Activated CD8-positive, alpha-beta T cell treated with anti-CD3 and anti-CD28 coated beads for 36 hours (primary cell): ENCODE results near the gene ATG2B. TPM values are rescaled to one million over a fixed set of nuclear protein-coding genes. Genes with fewer than 3 reads are reported as not detected.

ENCODE experiments used
- ATAC-seq: fragments of 200-7000 bp; cut with Tn5 transposase; one replicate; pipeline ENCODE4 v1.10.0; 2021; ENCODE audit warnings: mild to moderate bottlenecking, moderate library complexity
- CTCF ChIA-PET: fragments of 350-600 bp; sonication (Branson Sonifier 250); formaldehyde crosslinking; loops from one replicate; lab custom pipeline; 2021; ENCODE audit warnings: antibody characterized with exemption; lab: Charles Lee
- POLR2A ChIA-PET: fragments of 350-600 bp; sonication (Branson Sonifier 250); formaldehyde crosslinking; loops from one replicate; lab custom pipeline; 2021; ENCODE audit warnings: antibody characterized with exemption; lab: Charles Lee
- DNase-seq: peaks from one replicate; pipeline ENCODE4 v3.0.0-alpha.2; 2020
- H3K27ac Mint-ChIP-seq: one replicate; pipeline ENCODE4 v1.8.0; 2021; ENCODE audit warnings: mild to moderate bottlenecking, mixed read lengths
- H3K27me3 Mint-ChIP-seq: one replicate; pipeline ENCODE4 v1.8.0; 2021; ENCODE audit warnings: mixed read lengths
- H3K36me3 Mint-ChIP-seq: one replicate; pipeline ENCODE4 v1.8.0; 2021; ENCODE audit warnings: low read depth, mixed read lengths
- H3K4me1 Mint-ChIP-seq: one replicate; pipeline ENCODE4 v1.8.0; 2021; ENCODE audit warnings: low read depth, mixed read lengths
- H3K4me3 Mint-ChIP-seq: one replicate; pipeline ENCODE4 v1.8.0; 2021; ENCODE audit warnings: mild to moderate bottlenecking, moderate library complexity, mixed read lengths
- H3K9me3 Mint-ChIP-seq: one replicate; pipeline ENCODE4 v1.8.0; 2021; ENCODE audit warnings: mixed read lengths
- CTCF ChIP-seq: fragments of 200-600 bp; IDR thresholded peaks from one replicate; pipeline ENCODE4 v1.8.0; 2022; ENCODE audit warnings: antibody characterized with exemption, mild to moderate bottlenecking
- intact Hi-C: fragments of 100-400 bp; cut with micrococcal nuclease; formaldehyde crosslinking; loops from one replicate; pipeline ENCODE4 v1.10.0; 2022
- total RNA-seq, 2 experiments: library from RNA; stranded (reverse); gene quantifications; one replicate each; pipeline ENCODE4 v1.2.3, GENCODE V29; 2021

Gene ATG2B
- total RNA-seq, 2 experiments from 2014 or later: 12.9 to 13.3 TPM

GRCh38 chr14:96398921-96399320 lies 35.8 kb upstream of the ATG2B start:
- H3K27ac Mint-ChIP-seq: no peak overlapping the region
- no peaks in the 10 kb centered on the region for H3K9me3 Mint-ChIP-seq
- no peaks in the 10 kb centered on the region for H3K36me3 Mint-ChIP-seq
- DNase-seq: no peak
- ATAC-seq: no peak
- intact Hi-C loops: no loop called here
- H3K4me1 Mint-ChIP-seq: no peaks in the 10 kb centered on the region
- peaks cover 3% of the 10 kb centered on the region for H3K27me3 Mint-ChIP-seq
- H3K4me3 Mint-ChIP-seq: no peak overlapping the region
- POLR2A ChIA-PET: no interaction called here
- CTCF ChIA-PET: no interaction called here
- TF ChIP-seq CTCF: no peak

GRCh38 chr14:96398432-96398831 lies 35.3 kb upstream of the ATG2B start:
- H3K27me3 Mint-ChIP-seq: peaks cover 3% of the 10 kb centered on the region
- H3K9me3 Mint-ChIP-seq: no peaks in the 10 kb centered on the region
- H3K36me3 Mint-ChIP-seq: no peaks in the 10 kb centered on the region
- no peak overlapping the region for H3K4me3 Mint-ChIP-seq
- DNase-seq (no peak), ATAC-seq (no peak)
- CTCF ChIA-PET: no interaction called here
- no peaks in the 10 kb centered on the region for H3K4me1 Mint-ChIP-seq
- H3K27ac Mint-ChIP-seq: no peak overlapping the region
- no peak for TF ChIP-seq CTCF
- intact Hi-C loops: no loop called here
- POLR2A ChIA-PET: no interaction called here

- Mint-ChIP-seq H3K4me1 (peaks cover 6% of the 10 kb centered on the region), H3K27ac (no peak overlapping the region), H3K9me3 (no peaks in the 10 kb centered on the region), H3K36me3 (no peaks in the 10 kb centered on the region), H3K4me3 (no peak overlapping the region), H3K27me3 (peaks cover 9% of the 10 kb centered on the region)
- ATAC-seq (no peak), DNase-seq (no peak)
- CTCF ChIA-PET: no interaction called here
- TF ChIP-seq CTCF: no peak
- intact Hi-C loops: no loop called here
- POLR2A ChIA-PET: no interaction called here
These were observed 31.1 kb upstream of the ATG2B start for GRCh38 chr14:96394047-96394815.

GRCh38 chr14:96393071-96393691 lies 30.0 kb upstream of the ATG2B start:
- no peak for DNase-seq
- Mint-ChIP-seq H3K4me3 (peak overlapping the region; percentile 89), H3K4me1 (peaks cover 6% of the 10 kb centered on the region), H3K36me3 (no peaks in the 10 kb centered on the region), H3K9me3 (no peaks in the 10 kb centered on the region), H3K27me3 (peaks cover 9% of the 10 kb centered on the region), H3K27ac (no peak overlapping the region)
- no peak for ATAC-seq
- POLR2A ChIA-PET: interaction anchor here (3.2 kb wide), 1 partner anchor 30 kb away, joined by 12 read pairs; the partner anchor contains the start of genes ATG2B and GSKIP
- intact Hi-C loops: loop anchor here (2.0 kb wide), 1 partner anchor 30 kb away; the partner anchor contains the start of genes ATG2B and GSKIP
- TF ChIP-seq CTCF: no peak
- CTCF ChIA-PET: no interaction called here
